ENCODE measurements around the gene CHL1. TPM values are rescaled to one million over a fixed set of nuclear protein-coding genes. Genes with fewer than 3 reads are reported as not detected.

The CHL1 gene
- polyA plus RNA-seq, 2 of the 4 experiments (the other 2 are of a cell fraction), result 0.05 TPM; not detected in 1

GRCh38 chr3:454986-455385 is 258.4 kb downstream of the CHL1 start:
- CTCF ChIA-PET, result no interaction called here
- H3K4me3 ChIP-seq, result no peak overlapping the region
- no peak for TF ChIP-seq FOXS1 (CRISPR knock-in tag; IDR thresholded peaks at IDR 0.05)
- no peak for TF ChIP-seq HEYL (CRISPR knock-in tag; IDR thresholded peaks at IDR 0.05)
- TF ChIP-seq HES2 (IDR thresholded peaks at IDR 0.05), result no peak
- TF ChIP-seq BHLHE40 (IDR thresholded peaks at IDR 0.05; ENCODE audit: low read depth, low read length), result no peak
- no peak for TF ChIP-seq HOXB13 (CRISPR knock-in tag; IDR thresholded peaks at IDR 0.05; ENCODE audit: low read depth)
- TF ChIP-seq KDM1A (IDR thresholded peaks at IDR 0.05; ENCODE audit: low read depth), result no peak
- TF ChIP-seq ELK1 (IDR thresholded peaks at IDR 0.05; ENCODE audit: low read depth, low read length), result no peak
- TF ChIP-seq TFCP2L1 (CRISPR knock-in tag; IDR thresholded peaks at IDR 0.05), result no peak
- TF ChIP-seq SMC3 (IDR thresholded peaks at IDR 0.05), result no peak
- TF ChIP-seq BCL3 (IDR thresholded peaks at IDR 0.05), result no peak
- no peak for TF ChIP-seq PHF8 (IDR thresholded peaks at IDR 0.05; ENCODE audit: borderline replicate concordance, low read depth)
- no peak for TF ChIP-seq CHD4 (IDR thresholded peaks at IDR 0.05; ENCODE audit: borderline replicate concordance)
- WGBS (ENCODE audit: missing lambda C conversion rate), result 1% methylated on average over 2 of the region's 2 CpGs
- POLR2A ChIA-PET, result no interaction called here
- ATAC-seq, result no peak
- no peaks in the 10 kb centered on the region for H3K4me1 ChIP-seq
- H3K9me3 ChIP-seq, result no peaks in the 10 kb centered on the region
- H3K27ac ChIP-seq, result no peak overlapping the region
- FAIRE-seq, result no peak
- no peak overlapping the region for H3K4me2 ChIP-seq
- no peak for DNase-seq (ENCODE audit: low read depth in 1 of 2, low spot score in 1 of 2)

- no peak for TF ChIP-seq CBX8 (IDR thresholded peaks at IDR 0.05)
- no peak for TF ChIP-seq HES2 (IDR thresholded peaks at IDR 0.05)
- no peak for TF ChIP-seq POLR2AphosphoS2 (conservative IDR thresholded peaks at IDR 0.05; ENCODE audit: low read length)
- TF ChIP-seq ESRRA (IDR thresholded peaks at IDR 0.05; ENCODE audit: borderline replicate concordance, low read length), result no peak
- no peak for TF ChIP-seq JUNB (IDR thresholded peaks at IDR 0.05)
- TF ChIP-seq NPAS2 (CRISPR knock-in tag; IDR thresholded peaks at IDR 0.05; ENCODE audit: borderline replicate concordance), result no peak
- TF ChIP-seq FOSL2 (IDR thresholded peaks at IDR 0.05), result no peak
- TF ChIP-seq FOSL2 (CRISPR knock-in tag; IDR thresholded peaks at IDR 0.05), result no peak
- no peak for TF ChIP-seq KDM1A (IDR thresholded peaks at IDR 0.05; ENCODE audit: low read depth)
- no peak for TF ChIP-seq CHD2 (IDR thresholded peaks at IDR 0.05; ENCODE audit: low read length, partially characterized antibody)
- TF ChIP-seq RAD21 (conservative IDR thresholded peaks at IDR 0.05 in 1 of 2, IDR thresholded peaks at IDR 0.05 in 1 of 2), result no peak
- no peak for TF ChIP-seq MAZ (IDR thresholded peaks at IDR 0.05; ENCODE audit: borderline replicate concordance, low read depth, low read length)
- TF ChIP-seq MAFK (IDR thresholded peaks at IDR 0.05; ENCODE audit: partially characterized antibody), result no peak
- 29% methylated on average over 3 of the region's 3 CpGs for WGBS (ENCODE audit: missing lambda C conversion rate)
- no peak overlapping the region for H3K27ac ChIP-seq
- no peaks in the 10 kb centered on the region for H3K9me3 ChIP-seq
- CTCF ChIA-PET, result no interaction called here
- DNase-seq (ENCODE audit: low read depth in 1 of 2, low spot score in 1 of 2) (no peak), FAIRE-seq (no peak), ATAC-seq (no peak)
- H3K4me1 ChIP-seq, result no peaks in the 10 kb centered on the region
- H3K4me2 ChIP-seq, result no peak overlapping the region
- H3K4me3 ChIP-seq, result no peak overlapping the region
- POLR2A ChIA-PET, result no interaction called here
These were observed 261.6 kb downstream of the CHL1 start for GRCh38 chr3:458124-458523.

All from A549 (cell line).